Lower lobe of right lung (tissue), 2 donors: ENCODE data around the gene NFKBIZ. TPM values are rescaled to one million over a fixed set of nuclear protein-coding genes. Genes with fewer than 3 reads are reported as not detected.

ENCODE experiments used
- ATAC-seq, 2 donors: fragments of 200-7000 bp; cut with Tn5 transposase; one replicate each; pipeline ENCODE4 v1.9.1; 2020 to 2022; ENCODE audit warnings: mild to moderate bottlenecking in 2 of 2, moderate library complexity in 2 of 2
- DNase-seq: peaks from one replicate; pipeline ENCODE4 v3.0.0-alpha.2; 2020
- H3K27ac ChIP-seq: fragments of 200-600 bp; one replicate; pipeline ENCODE4 v1.8.0; 2022
- H3K27me3 ChIP-seq: fragments of 200-600 bp; one replicate; pipeline ENCODE4 v1.8.0; 2022; ENCODE audit warnings: low read depth
- H3K36me3 ChIP-seq: fragments of 200-600 bp; one replicate; pipeline ENCODE4 v1.8.0; 2022; ENCODE audit warnings: mild to moderate bottlenecking
- H3K4me1 ChIP-seq: fragments of 200-600 bp; one replicate; pipeline ENCODE4 v1.8.0; 2022
- H3K4me3 ChIP-seq: fragments of 200-600 bp; one replicate; pipeline ENCODE4 v1.8.0; 2022; ENCODE audit warnings: mild to moderate bottlenecking
- H3K9me3 ChIP-seq: fragments of 200-600 bp; one replicate; pipeline ENCODE4 v1.8.0; 2022
- CTCF ChIP-seq: fragments of 200-600 bp; IDR thresholded peaks from one replicate; pipeline ENCODE4 v1.8.0; 2022; ENCODE audit warnings: antibody characterized with exemption, mild to moderate bottlenecking
- intact Hi-C: fragments of 100-400 bp; cut with DNase I; formaldehyde crosslinking; loops from one replicate; pipeline ENCODE4 v1.11.0; 2022
- total RNA-seq: library from RNA; stranded (reverse); fragmentation: NEBNext Ultra II Directional; extraction: Animal tissue kit (Norgen Biotek cat#: 25700); gene quantifications from one replicate; pipeline ENCODE4 v1.2.1, GENCODE V29; 2021
- donor health status: DM: no; HTN: yes; CAD: no; lungs with severe emphysema.

Gene NFKBIZ
- total RNA-seq, 1 donor from 2014 or later: 76.2 TPM

- peak overlapping the region; percentile 89 for H3K4me3 ChIP-seq
- intact Hi-C loops: no loop called here
- peak overlapping the region; percentile 100 for H3K27ac ChIP-seq
- peaks cover 47% of the 10 kb centered on the region for H3K36me3 ChIP-seq
- no peaks in the 10 kb centered on the region for H3K9me3 ChIP-seq
- ATAC-seq: no peak
- no peaks in the 10 kb centered on the region for H3K27me3 ChIP-seq
- no peak for TF ChIP-seq CTCF
- no peak for DNase-seq
- peaks cover 67% of the 10 kb centered on the region for H3K4me1 ChIP-seq
These were observed 1.9 kb downstream of the NFKBIZ start for GRCh38 chr3:101851072-101851770.

- DNase-seq (no peak), ATAC-seq (no peak)
- Histone ChIP-seq H3K36me3 (peaks cover 56% of the 10 kb centered on the region), H3K4me1 (peaks cover 71% of the 10 kb centered on the region), H3K27ac (peak overlapping the region; percentile 100), H3K4me3 (peak overlapping the region; percentile 89), H3K9me3 (no peaks in the 10 kb centered on the region), H3K27me3 (no peaks in the 10 kb centered on the region)
- TF ChIP-seq CTCF: no peak
- intact Hi-C loops: no loop called here
These were observed 2.8 kb downstream of the NFKBIZ start for GRCh38 chr3:101851850-101852714.

GRCh38 chr3:101852983-101853840, 3.9 kb downstream of the NFKBIZ start:
- peaks cover 74% of the 10 kb centered on the region for H3K4me1 ChIP-seq
- no peak for TF ChIP-seq CTCF
- H3K4me3 ChIP-seq: peak overlapping the region; percentile 89
- peaks cover 67% of the 10 kb centered on the region for H3K36me3 ChIP-seq
- DNase-seq: no peak
- ATAC-seq: no peak
- intact Hi-C loops: no loop called here
- H3K27ac ChIP-seq: no peak overlapping the region
- no peaks in the 10 kb centered on the region for H3K27me3 ChIP-seq
- no peaks in the 10 kb centered on the region for H3K9me3 ChIP-seq

- H3K27me3 ChIP-seq: no peaks in the 10 kb centered on the region
- H3K36me3 ChIP-seq: peaks cover 75% of the 10 kb centered on the region
- ATAC-seq (no peak), DNase-seq (no peak)
- TF ChIP-seq CTCF: no peak
- intact Hi-C loops: no loop called here
- no peaks in the 10 kb centered on the region for H3K9me3 ChIP-seq
- H3K27ac ChIP-seq: no peak overlapping the region
- peaks cover 73% of the 10 kb centered on the region for H3K4me1 ChIP-seq
- peak overlapping the region; percentile 89 for H3K4me3 ChIP-seq
These were observed 4.7 kb downstream of the NFKBIZ start for GRCh38 chr3:101853982-101854381.

- ATAC-seq: no peak
- Histone ChIP-seq H3K9me3 (no peaks in the 10 kb centered on the region), H3K27ac (no peak overlapping the region), H3K36me3 (peaks cover 82% of the 10 kb centered on the region), H3K27me3 (no peaks in the 10 kb centered on the region), H3K4me3 (no peak overlapping the region), H3K4me1 (peaks cover 73% of the 10 kb centered on the region)
- intact Hi-C loops: no loop called here
- DNase-seq: no peak
- no peak for TF ChIP-seq CTCF
These were observed 5.4 kb downstream of the NFKBIZ start for GRCh38 chr3:101854608-101855304.
